ENCODE results near the gene WWOX.

The WWOX gene

DNA sequence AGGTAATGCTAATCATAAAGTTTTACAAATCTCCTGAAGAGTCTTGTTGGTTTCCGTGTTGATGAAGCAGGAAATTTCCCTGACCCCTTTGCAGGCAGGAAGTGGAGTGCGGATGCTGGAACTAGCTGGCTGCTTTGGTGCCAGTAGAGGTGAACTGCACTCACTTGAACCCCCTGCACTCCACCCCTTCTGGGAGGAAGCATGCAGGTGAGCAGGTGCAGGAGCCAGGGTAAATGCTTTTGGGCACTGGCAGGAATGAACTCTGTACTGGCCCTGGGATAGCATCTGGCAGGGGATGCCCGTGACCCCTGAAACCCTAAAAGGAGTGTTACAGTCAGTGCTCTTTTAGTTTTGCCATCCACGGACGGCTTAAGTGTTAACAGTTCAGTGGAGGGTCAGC is 430.4 kb downstream of the WWOX start:
- no peaks in the 10 kb centered on the region for H3K4me1 ChIP-seq (ENCODE audit: control insufficient read depth, insufficient read depth, low read length, poor library complexity, severe bottlenecking)
- H3K4me3 ChIP-seq (ENCODE audit: insufficient read depth, low read depth, low read length, poor library complexity, severe bottlenecking): no peak overlapping the region
- no peak overlapping the region for H3K27ac ChIP-seq (ENCODE audit: insufficient read depth, low read length, poor library complexity, severe bottlenecking)
- H3K36me3 ChIP-seq (ENCODE audit: control insufficient read depth, insufficient read depth, low read length): no peaks in the 10 kb centered on the region
- H3K9me3 ChIP-seq (ENCODE audit: control insufficient read depth, low read length): no peaks in the 10 kb centered on the region
- no peaks in the 10 kb centered on the region for H3K27me3 ChIP-seq (replicated peaks; ENCODE audit: control insufficient read depth, insufficient read depth, low read length, poor library complexity, severe bottlenecking)
- DNase-seq: no peak

GRCh38 chr16:78530283-78530682 is 430.8 kb downstream of the WWOX start:
- Histone ChIP-seq H3K27ac (ENCODE audit: insufficient read depth, low read length, poor library complexity, severe bottlenecking) (no peak overlapping the region), H3K4me3 (ENCODE audit: insufficient read depth, low read depth, low read length, poor library complexity, severe bottlenecking) (no peak overlapping the region), H3K9me3 (ENCODE audit: control insufficient read depth, low read length) (no peaks in the 10 kb centered on the region), H3K4me1 (ENCODE audit: control insufficient read depth, insufficient read depth, low read length, poor library complexity, severe bottlenecking) (no peaks in the 10 kb centered on the region), H3K27me3 (replicated peaks; ENCODE audit: control insufficient read depth, insufficient read depth, low read length, poor library complexity, severe bottlenecking) (no peaks in the 10 kb centered on the region), H3K36me3 (ENCODE audit: control insufficient read depth, insufficient read depth, low read length) (no peaks in the 10 kb centered on the region)
- no peak for DNase-seq

GRCh38 chr16:78535098-78535497 is 435.6 kb downstream of the WWOX start:
- Histone ChIP-seq H3K4me1 (ENCODE audit: control insufficient read depth, insufficient read depth, low read length, poor library complexity, severe bottlenecking) (no peaks in the 10 kb centered on the region), H3K9me3 (ENCODE audit: control insufficient read depth, low read length) (no peaks in the 10 kb centered on the region), H3K27ac (ENCODE audit: insufficient read depth, low read length, poor library complexity, severe bottlenecking) (no peak overlapping the region), H3K27me3 (replicated peaks; ENCODE audit: control insufficient read depth, insufficient read depth, low read length, poor library complexity, severe bottlenecking) (no peaks in the 10 kb centered on the region), H3K4me3 (ENCODE audit: insufficient read depth, low read depth, low read length, poor library complexity, severe bottlenecking) (no peak overlapping the region), H3K36me3 (ENCODE audit: control insufficient read depth, insufficient read depth, low read length) (no peaks in the 10 kb centered on the region)
- DNase-seq: no peak

DNA sequence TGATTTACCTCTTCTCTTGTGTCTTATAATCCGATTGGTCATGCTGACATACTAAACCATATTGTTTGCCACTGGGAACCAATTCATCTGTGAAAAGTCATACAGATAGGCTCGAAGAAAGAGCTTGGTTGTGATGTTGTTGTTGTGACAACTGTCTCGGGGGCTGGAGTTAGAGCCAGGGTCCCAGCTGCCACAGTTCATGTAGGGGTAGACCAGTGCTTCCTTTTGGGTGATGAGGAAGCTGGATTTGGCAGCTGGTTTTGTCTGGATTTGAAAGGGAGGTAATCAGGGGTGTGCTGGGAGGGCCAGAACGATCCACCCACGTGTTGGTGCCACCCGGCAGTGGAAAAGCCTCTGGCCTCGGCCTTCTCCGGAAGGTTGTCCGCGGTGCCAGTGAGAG is 438.1 kb downstream of the WWOX start:
- DNase-seq: no peak
- no peak overlapping the region for H3K4me3 ChIP-seq (ENCODE audit: insufficient read depth, low read depth, low read length, poor library complexity, severe bottlenecking)
- no peaks in the 10 kb centered on the region for H3K4me1 ChIP-seq (ENCODE audit: control insufficient read depth, insufficient read depth, low read length, poor library complexity, severe bottlenecking)
- no peak overlapping the region for H3K27ac ChIP-seq (ENCODE audit: insufficient read depth, low read length, poor library complexity, severe bottlenecking)
- H3K36me3 ChIP-seq (ENCODE audit: control insufficient read depth, insufficient read depth, low read length): no peaks in the 10 kb centered on the region
- H3K9me3 ChIP-seq (ENCODE audit: control insufficient read depth, low read length): no peaks in the 10 kb centered on the region
- H3K27me3 ChIP-seq (replicated peaks; ENCODE audit: control insufficient read depth, insufficient read depth, low read length, poor library complexity, severe bottlenecking): no peaks in the 10 kb centered on the region

GRCh38 chr16:78538292-78538691 is 438.8 kb downstream of the WWOX start:
- Histone ChIP-seq H3K4me3 (ENCODE audit: insufficient read depth, low read depth, low read length, poor library complexity, severe bottlenecking) (no peak overlapping the region), H3K27ac (ENCODE audit: insufficient read depth, low read length, poor library complexity, severe bottlenecking) (no peak overlapping the region), H3K27me3 (replicated peaks; ENCODE audit: control insufficient read depth, insufficient read depth, low read length, poor library complexity, severe bottlenecking) (no peaks in the 10 kb centered on the region), H3K4me1 (ENCODE audit: control insufficient read depth, insufficient read depth, low read length, poor library complexity, severe bottlenecking) (no peaks in the 10 kb centered on the region), H3K36me3 (ENCODE audit: control insufficient read depth, insufficient read depth, low read length) (no peaks in the 10 kb centered on the region), H3K9me3 (ENCODE audit: control insufficient read depth, low read length) (no peaks in the 10 kb centered on the region)
- no peak for DNase-seq

DNA sequence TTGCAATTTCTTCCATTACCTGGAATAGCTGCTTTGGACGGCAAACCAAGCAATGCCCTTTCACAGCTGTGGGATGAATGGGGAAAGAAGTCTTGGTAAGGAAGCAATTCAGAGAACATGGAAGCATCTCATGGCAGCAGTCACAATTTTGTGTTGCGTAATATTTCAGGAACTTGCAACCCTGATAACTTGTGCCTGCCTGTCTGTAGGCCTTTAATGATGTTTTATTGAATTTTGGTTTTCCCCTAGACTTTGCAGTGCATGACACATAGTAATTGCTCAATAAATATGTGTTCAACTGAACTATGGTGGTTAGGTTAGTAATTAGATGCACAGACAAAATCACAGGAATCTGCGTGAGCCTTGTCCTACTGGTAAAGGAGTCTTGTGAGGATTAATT is 439.5 kb downstream of the WWOX start:
- Histone ChIP-seq H3K27me3 (replicated peaks; ENCODE audit: control insufficient read depth, insufficient read depth, low read length, poor library complexity, severe bottlenecking) (no peaks in the 10 kb centered on the region), H3K36me3 (ENCODE audit: control insufficient read depth, insufficient read depth, low read length) (no peaks in the 10 kb centered on the region), H3K4me1 (ENCODE audit: control insufficient read depth, insufficient read depth, low read length, poor library complexity, severe bottlenecking) (no peaks in the 10 kb centered on the region), H3K27ac (ENCODE audit: insufficient read depth, low read length, poor library complexity, severe bottlenecking) (no peak overlapping the region), H3K4me3 (ENCODE audit: insufficient read depth, low read depth, low read length, poor library complexity, severe bottlenecking) (no peak overlapping the region), H3K9me3 (ENCODE audit: control insufficient read depth, low read length) (no peaks in the 10 kb centered on the region)
- DNase-seq: no peak

DNA sequence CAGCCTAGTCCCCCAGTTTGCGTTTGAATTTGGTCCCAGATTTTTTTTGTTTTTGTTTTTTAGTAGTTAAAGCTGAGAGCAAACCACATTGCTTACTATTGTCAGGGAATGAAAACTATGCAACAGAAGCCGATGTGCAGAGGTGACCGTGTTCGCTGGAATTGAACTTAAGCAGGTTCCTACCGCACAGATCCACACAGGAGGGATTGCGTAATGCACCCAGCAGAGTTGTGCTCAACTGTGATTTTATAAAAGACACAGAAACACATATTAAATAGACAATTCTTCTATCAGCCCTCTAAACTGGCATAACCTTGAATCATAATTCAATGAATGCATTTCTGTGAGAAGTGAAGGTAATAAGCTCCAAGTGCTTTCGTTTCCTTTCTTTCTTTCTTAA is 443.0 kb downstream of the WWOX start:
- DNase-seq: no peak
- Histone ChIP-seq H3K4me1 (ENCODE audit: control insufficient read depth, insufficient read depth, low read length, poor library complexity, severe bottlenecking) (no peaks in the 10 kb centered on the region), H3K27ac (ENCODE audit: insufficient read depth, low read length, poor library complexity, severe bottlenecking) (no peak overlapping the region), H3K36me3 (ENCODE audit: control insufficient read depth, insufficient read depth, low read length) (no peaks in the 10 kb centered on the region), H3K27me3 (replicated peaks; ENCODE audit: control insufficient read depth, insufficient read depth, low read length, poor library complexity, severe bottlenecking) (no peaks in the 10 kb centered on the region), H3K4me3 (ENCODE audit: insufficient read depth, low read depth, low read length, poor library complexity, severe bottlenecking) (no peak overlapping the region), H3K9me3 (ENCODE audit: control insufficient read depth, low read length) (no peaks in the 10 kb centered on the region)

GRCh38 chr16:78543023-78543422 is 443.6 kb downstream of the WWOX start:
- H3K27me3 ChIP-seq (replicated peaks; ENCODE audit: control insufficient read depth, insufficient read depth, low read length, poor library complexity, severe bottlenecking): no peaks in the 10 kb centered on the region
- H3K4me1 ChIP-seq (ENCODE audit: control insufficient read depth, insufficient read depth, low read length, poor library complexity, severe bottlenecking): no peaks in the 10 kb centered on the region
- DNase-seq: no peak
- no peak overlapping the region for H3K27ac ChIP-seq (ENCODE audit: insufficient read depth, low read length, poor library complexity, severe bottlenecking)
- no peaks in the 10 kb centered on the region for H3K9me3 ChIP-seq (ENCODE audit: control insufficient read depth, low read length)
- H3K36me3 ChIP-seq (ENCODE audit: control insufficient read depth, insufficient read depth, low read length): no peaks in the 10 kb centered on the region
- no peak overlapping the region for H3K4me3 ChIP-seq (ENCODE audit: insufficient read depth, low read depth, low read length, poor library complexity, severe bottlenecking)

GRCh38 chr16:78549366-78549765 is 449.9 kb downstream of the WWOX start:
- H3K36me3 ChIP-seq (ENCODE audit: control insufficient read depth, insufficient read depth, low read length): no peaks in the 10 kb centered on the region
- no peaks in the 10 kb centered on the region for H3K4me1 ChIP-seq (ENCODE audit: control insufficient read depth, insufficient read depth, low read length, poor library complexity, severe bottlenecking)
- H3K9me3 ChIP-seq (ENCODE audit: control insufficient read depth, low read length): no peaks in the 10 kb centered on the region
- DNase-seq: no peak
- H3K27ac ChIP-seq (ENCODE audit: insufficient read depth, low read length, poor library complexity, severe bottlenecking): no peak overlapping the region
- no peak overlapping the region for H3K4me3 ChIP-seq (ENCODE audit: insufficient read depth, low read depth, low read length, poor library complexity, severe bottlenecking)
- H3K27me3 ChIP-seq (replicated peaks; ENCODE audit: control insufficient read depth, insufficient read depth, low read length, poor library complexity, severe bottlenecking): no peaks in the 10 kb centered on the region

DNA sequence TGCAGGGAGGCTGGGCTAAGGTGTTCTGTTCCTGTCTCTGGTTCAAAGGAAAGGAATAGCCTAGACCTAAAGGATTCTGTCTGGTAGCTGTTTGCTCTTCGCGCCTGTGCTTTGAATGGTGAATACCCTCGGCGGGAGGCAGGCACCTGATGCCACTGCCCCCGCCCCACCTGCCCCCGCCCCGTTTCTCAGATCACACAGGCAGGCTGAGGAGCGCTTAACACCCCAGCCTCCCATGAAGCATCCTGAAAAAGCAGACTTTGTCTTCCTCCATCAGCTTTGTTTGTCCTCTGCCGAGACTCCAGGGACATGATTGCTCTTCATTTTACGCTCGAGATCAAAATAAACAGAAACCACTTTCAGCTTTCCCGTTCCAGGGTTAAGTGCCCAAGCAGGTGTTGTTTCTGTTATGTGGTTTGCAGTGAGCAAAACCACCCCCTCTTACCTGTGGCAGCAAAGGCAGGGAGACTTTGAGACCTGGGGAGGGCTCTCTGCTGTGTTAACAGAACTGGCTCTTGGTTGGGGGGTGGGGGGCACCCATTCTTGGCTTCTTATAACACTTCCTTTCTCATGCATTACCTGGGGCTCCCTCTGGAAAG is 452.1 kb downstream of the WWOX start:
- Histone ChIP-seq H3K9me3 (ENCODE audit: control insufficient read depth, low read length) (no peaks in the 10 kb centered on the region), H3K4me1 (ENCODE audit: control insufficient read depth, insufficient read depth, low read length, poor library complexity, severe bottlenecking) (no peaks in the 10 kb centered on the region), H3K27ac (ENCODE audit: insufficient read depth, low read length, poor library complexity, severe bottlenecking) (no peak overlapping the region), H3K4me3 (ENCODE audit: insufficient read depth, low read depth, low read length, poor library complexity, severe bottlenecking) (no peak overlapping the region), H3K36me3 (ENCODE audit: control insufficient read depth, insufficient read depth, low read length) (no peaks in the 10 kb centered on the region), H3K27me3 (replicated peaks; ENCODE audit: control insufficient read depth, insufficient read depth, low read length, poor library complexity, severe bottlenecking) (no peaks in the 10 kb centered on the region)
- DNase-seq: no peak
